OCI-LY7 (cell line): ENCODE results near the gene KRT6A.

Source experiments
- CTCF ChIP-seq: fragments of 200-600 bp; sonication (generic); conservative IDR thresholded peaks from 2 replicates; pipeline ENCODE4 v1.5.1; 2014; ENCODE audit warnings: mild to moderate bottlenecking, antibody characterized with exemption, low read length, moderate library complexity, mixed read lengths
- EZH2phosphoT487 ChIP-seq: fragments of 200-600 bp; sonication (generic); IDR thresholded peaks from 2 replicates; pipeline ENCODE4 v1.6.1; 2018; ENCODE audit warnings: low read depth, borderline replicate concordance, mild to moderate bottlenecking, mixed run types, antibody characterized with exemption, low read length, moderate library complexity, mixed read lengths

GRCh38 chr12:52502877-52503276 is 9.8 kb upstream of the KRT6A start:
- TF ChIP-seq CTCF (no peak), EZH2phosphoT487 (no peak)
